H1 (cell line): Measurements from ENCODE around the gene TRDN. TPM values are rescaled to one million over a fixed set of nuclear protein-coding genes. Genes with fewer than 3 reads are reported as not detected.

Source experiments
- BACH1 ChIP-seq: IDR thresholded peaks from 2 replicates; pipeline ENCODE4 v1.6.1; 2012; ENCODE audit warnings: low read length, improper control_type of control experiment
- CHD7 ChIP-seq: fragments of 300-600 bp; sonication (generic); IDR thresholded peaks from 2 replicates; pipeline ENCODE4 v1.7.1; 2012; ENCODE audit warnings: low read length, moderate library complexity, mild to moderate bottlenecking, inconsistent platforms; ENCODE audit not compliant: insufficient replicate concordance
- CREB1 ChIP-seq: IDR thresholded peaks from 2 replicates; pipeline ENCODE4 v1.6.1; 2012; ENCODE audit warnings: inconsistent platforms
- FOSL1 ChIP-seq: IDR thresholded peaks from 2 replicates; pipeline ENCODE4 v1.6.1; 2011; ENCODE audit warnings: mild to moderate bottlenecking, low read depth, low read length, moderate library complexity; ENCODE audit not compliant: insufficient read depth
- HDAC2 ChIP-seq, 2 experiments: fragments of 300-600 bp in 1 of 2; sonication (generic) in 1 of 2; IDR thresholded peaks; 2 replicates each; pipeline ENCODE4 v1.6.1; 2011 to 2012; ENCODE audit warnings: low read depth in 2 of 2, low read length in 2 of 2, mild to moderate bottlenecking in 2 of 2, moderate library complexity in 2 of 2, borderline replicate concordance in 1 of 2, inconsistent platforms in 1 of 2
- JUN ChIP-seq: IDR thresholded peaks from 2 replicates; pipeline ENCODE4 v1.6.1; 2011; ENCODE audit warnings: low read depth, mild to moderate bottlenecking, improper control_type of control experiment, low read length
- KDM5A ChIP-seq: fragments of 200-600 bp; IDR thresholded peaks from 2 replicates; pipeline ENCODE4 v1.7.1; 2012; ENCODE audit warnings: mild to moderate bottlenecking, low read length, inconsistent platforms, mixed read lengths
- NRF1 ChIP-seq: IDR thresholded peaks from 2 replicates; pipeline ENCODE4 v1.6.1; 2011; ENCODE audit warnings: mild to moderate bottlenecking, low read depth, low read length, improper control_type of control experiment
- SAP30 ChIP-seq: fragments of 300-600 bp; sonication (generic); IDR thresholded peaks from 2 replicates; pipeline ENCODE4 v1.7.1; 2012; ENCODE audit warnings: low read length, moderate library complexity, mild to moderate bottlenecking, inconsistent platforms; ENCODE audit not compliant: insufficient read depth, insufficient replicate concordance
- SRF ChIP-seq: IDR thresholded peaks from 2 replicates; pipeline ENCODE4 v1.6.1; 2011; ENCODE audit warnings: mild to moderate bottlenecking, low read depth, low read length, moderate library complexity
- TAF7 ChIP-seq: optimal IDR thresholded peaks from 2 replicates; pipeline ENCODE3; 2011; ENCODE audit warnings: low read depth, mild to moderate bottlenecking, inconsistent platforms, low read length, moderate library complexity, borderline replicate concordance
- TCF12 ChIP-seq: IDR thresholded peaks from 2 replicates; pipeline ENCODE4 v1.6.1; 2011; ENCODE audit warnings: low read depth, mild to moderate bottlenecking, low read length
- polyA plus RNA-seq, 7 experiments: library from polyadenylated mRNA; depleted of rRNA in 3 of 7; stranded (reverse) in 5 of 7; unstranded in 2 of 7; fragments of >200 nt in 5 of 7; fragments of 200-250 nt in 2 of 7; gene quantifications; 1 replicate in 5 of 7; 2 replicates in 1 of 7; 4 replicates in 1 of 7; pipeline versions ENCODE4 v1.2.1 to v1.2.3, GENCODE V29; 2011 to 2013; ENCODE audit warnings: missing spikeins in 2 of 7, mixed read lengths in 2 of 7
- total RNA-seq: library from RNA; stranded (reverse); fragmentation: NEBNext Ultra II Directional; extraction: Animal tissue kit (Norgen Biotek cat#: 25700); gene quantifications from 2 replicates; pipeline ENCODE4 v1.2.1, GENCODE V29; 2021

The TRDN gene
- total and polyA plus RNA-seq, 2 of the 8 experiments (the other 6 are each of a cell fraction or from before 2014, with no cell fraction given) = 1.6 to 41.6 TPM

- TF ChIP-seq CHD7 (no peak), BACH1 (no peak), TAF7 (no peak), KDM5A (no peak), SAP30 (no peak), CREB1 (no peak), HDAC2 (IDR thresholded peaks at IDR 0.05; ENCODE audit: borderline replicate concordance in 1 of 2, low read depth in 2 of 2, low read length in 2 of 2) (no peak), NRF1 (no peak), FOSL1 (no peak), JUN (no peak), TCF12 (no peak), SRF (no peak)
Observed at GRCh38 chr6:123456836-123457235, 179.9 kb downstream of the TRDN start (continued).
